DND-41 (cell line): ENCODE results near the gene TNIK.

ENCODE experiments used
- ATAC-seq: fragments of 200-7000 bp; cut with Tn5 transposase; 3 replicates; pipeline ENCODE4 v1.9.1; 2021; ENCODE audit warnings: low read depth; ENCODE audit not compliant: insufficient read depth
- DNase-seq: peaks from one replicate; pipeline ENCODE4 v3.0.0-alpha.2; 2020
- H2AFZ ChIP-seq: 2 replicates; pipeline ENCODE4 v1.6.0; 2012; ENCODE audit warnings: low read depth, low read length
- H3K27ac ChIP-seq: 2 replicates; pipeline ENCODE4 v1.5.1; 2012; ENCODE audit warnings: low read length, inconsistent platforms
- H3K27me3 ChIP-seq: fragments of 200-600 bp; sonication (generic); 2 replicates; pipeline ENCODE4 v1.6.0; 2012; ENCODE audit warnings: low read length, mild to moderate bottlenecking, inconsistent platforms; ENCODE audit not compliant: insufficient read depth, poor library complexity
- H3K36me3 ChIP-seq: 2 replicates; pipeline ENCODE4 v1.5.1; 2012; ENCODE audit warnings: low read length, inconsistent platforms; ENCODE audit not compliant: insufficient read depth
- H3K4me1 ChIP-seq: 2 replicates; pipeline ENCODE4 v1.5.1; 2012; ENCODE audit warnings: mild to moderate bottlenecking, low read length; ENCODE audit not compliant: insufficient read depth
- H3K4me2 ChIP-seq: 2 replicates; pipeline ENCODE4 v1.6.0; 2012; ENCODE audit warnings: mild to moderate bottlenecking, moderate library complexity, low read length, inconsistent platforms; ENCODE audit not compliant: insufficient read depth
- H3K4me3 ChIP-seq, 2 experiments: fragments of 200-600 bp in 1 of 2; shearing (Covaris generic) in 1 of 2; 2 replicates each; pipeline ENCODE4 v1.5.1; 2012 to 2016; ENCODE audit warnings: inconsistent platforms in 2 of 2, low read length in 2 of 2, mild to moderate bottlenecking in 2 of 2, low read depth in 1 of 2, moderate library complexity in 1 of 2
- H3K79me2 ChIP-seq: 2 replicates; pipeline ENCODE4 v1.6.0; 2012; ENCODE audit warnings: low read length, inconsistent platforms; ENCODE audit not compliant: insufficient read depth
- H3K9ac ChIP-seq: 2 replicates; pipeline ENCODE4 v1.6.0; 2012; ENCODE audit warnings: low read depth, mild to moderate bottlenecking, inconsistent platforms, low read length, moderate library complexity
- H3K9me3 ChIP-seq: 2 replicates; pipeline ENCODE4 v1.5.1; 2012; ENCODE audit warnings: low read length, moderate library complexity, mild to moderate bottlenecking, inconsistent platforms; ENCODE audit not compliant: insufficient read depth, severe bottlenecking
- H4K20me1 ChIP-seq: 2 replicates; pipeline ENCODE4 v1.6.0; 2012; ENCODE audit warnings: low read length; ENCODE audit not compliant: insufficient read depth
- CTCF ChIP-seq: IDR thresholded peaks from 2 replicates; pipeline ENCODE4 v1.5.1; 2012; ENCODE audit warnings: borderline replicate concordance, low read length, moderate library complexity, mild to moderate bottlenecking; ENCODE audit not compliant: poor library complexity, severe bottlenecking; ENCODE audit errors: extremely low read depth
- EZH2 ChIP-seq: IDR thresholded peaks from 3 replicates; pipeline ENCODE4 v1.6.1; 2012; ENCODE audit warnings: borderline replicate concordance, low read depth, mild to moderate bottlenecking, moderate library complexity, low read length, inconsistent platforms; ENCODE audit not compliant: severe bottlenecking

The TNIK gene

GRCh38 chr3:171088496-171088895, 371.7 kb downstream of the TNIK start:
- no peaks in the 10 kb centered on the region for H3K4me1 ChIP-seq
- no peaks in the 10 kb centered on the region for H3K79me2 ChIP-seq
- H3K9me3 ChIP-seq = no peaks in the 10 kb centered on the region
- no peak overlapping the region for H2AFZ ChIP-seq
- no peak overlapping the region for H3K4me3 ChIP-seq
- no peaks in the 10 kb centered on the region for H4K20me1 ChIP-seq
- TF ChIP-seq EZH2 (no peak), CTCF (no peak)
- DNase-seq (no peak), ATAC-seq (no peak)
- no peak overlapping the region for H3K9ac ChIP-seq
- H3K27me3 ChIP-seq = peaks cover 14% of the 10 kb centered on the region
- no peak overlapping the region for H3K27ac ChIP-seq
- no peaks in the 10 kb centered on the region for H3K36me3 ChIP-seq
- no peak overlapping the region for H3K4me2 ChIP-seq

- TF ChIP-seq EZH2 (no peak), CTCF (no peak)
- Histone ChIP-seq H4K20me1 (no peaks in the 10 kb centered on the region), H3K9ac (no peak overlapping the region), H3K27ac (no peak overlapping the region), H3K27me3 (peaks cover 11% of the 10 kb centered on the region), H3K4me2 (no peak overlapping the region), H3K4me3 (no peak overlapping the region), H3K9me3 (no peaks in the 10 kb centered on the region), H3K79me2 (no peaks in the 10 kb centered on the region), H2AFZ (no peak overlapping the region), H3K4me1 (no peaks in the 10 kb centered on the region), H3K36me3 (no peaks in the 10 kb centered on the region)
- no peak for DNase-seq
- no peak for ATAC-seq
Measured at GRCh38 chr3:171086914-171087313, 373.3 kb downstream of the TNIK start.

- no peaks in the 10 kb centered on the region for H3K36me3 ChIP-seq
- no peak overlapping the region for H3K27ac ChIP-seq
- H3K4me3 ChIP-seq = no peak overlapping the region
- DNase-seq (no peak), ATAC-seq (no peak)
- H3K4me1 ChIP-seq = no peaks in the 10 kb centered on the region
- H3K4me2 ChIP-seq = no peak overlapping the region
- no peak overlapping the region for H3K9ac ChIP-seq
- H3K27me3 ChIP-seq = no peaks in the 10 kb centered on the region
- H3K9me3 ChIP-seq = no peaks in the 10 kb centered on the region
- TF ChIP-seq EZH2 (no peak), CTCF (no peak)
- H3K79me2 ChIP-seq = no peaks in the 10 kb centered on the region
- no peak overlapping the region for H2AFZ ChIP-seq
- H4K20me1 ChIP-seq = no peaks in the 10 kb centered on the region
Measured at GRCh38 chr3:171077261-171077660, 382.9 kb downstream of the TNIK start.

- Histone ChIP-seq H3K4me2 (no peak overlapping the region), H3K4me3 (no peak overlapping the region), H3K4me1 (no peaks in the 10 kb centered on the region), H2AFZ (no peak overlapping the region), H3K79me2 (no peaks in the 10 kb centered on the region), H3K27me3 (no peaks in the 10 kb centered on the region), H3K36me3 (no peaks in the 10 kb centered on the region), H3K27ac (no peak overlapping the region), H4K20me1 (no peaks in the 10 kb centered on the region), H3K9me3 (no peaks in the 10 kb centered on the region), H3K9ac (no peak overlapping the region)
- ATAC-seq (no peak), DNase-seq (no peak)
- TF ChIP-seq EZH2 (no peak), CTCF (no peak)
Measured at GRCh38 chr3:171072432-171072831, 387.8 kb downstream of the TNIK start.
